Type B pancreatic cell (in vitro differentiated cells): ENCODE measurements around the gene MRPL40. TPM values are rescaled to one million over a fixed set of nuclear protein-coding genes. Genes with fewer than 3 reads are reported as not detected.

Experiments
- DNase-seq: peaks from one replicate; pipeline ENCODE4 v3.0.0; 2021; ENCODE audit warnings: mixed read lengths; ENCODE audit not compliant: unreplicated experiment; ENCODE audit errors: extremely low spot score
- H3K27ac Mint-ChIP-seq: 2 replicates; pipeline ENCODE4 v1.8.0; 2021; ENCODE audit warnings: mild to moderate bottlenecking, mixed read lengths
- H3K27me3 Mint-ChIP-seq: 2 replicates; pipeline ENCODE4 v1.8.0; 2021; ENCODE audit warnings: mixed read lengths
- H3K36me3 Mint-ChIP-seq: 2 replicates; pipeline ENCODE4 v1.8.0; 2021; ENCODE audit warnings: mixed read lengths
- H3K4me1 Mint-ChIP-seq: one replicate; pipeline ENCODE4 v1.8.0; 2021; ENCODE audit warnings: mixed read lengths; ENCODE audit not compliant: unreplicated experiment
- H3K4me3 Mint-ChIP-seq: 2 replicates; pipeline ENCODE4 v1.8.0; 2021; ENCODE audit warnings: mild to moderate bottlenecking, mixed read lengths
- H3K9me3 Mint-ChIP-seq: 2 replicates; pipeline ENCODE4 v1.8.0; 2021; ENCODE audit warnings: mixed read lengths
- CTCF ChIP-seq: fragments of 200-600 bp; sonication (generic); conservative IDR thresholded peaks from 2 replicates; pipeline ENCODE4 v1.5.0; 2021; ENCODE audit warnings: antibody characterized with exemption, mild to moderate bottlenecking
- total RNA-seq: library from RNA; stranded (reverse); gene quantifications from 2 replicates; pipeline ENCODE4 v1.2.1, GENCODE V29; 2021; ENCODE audit warnings: low replicate concordance

MRPL40 gene
- total RNA-seq, 1 donor from 2014 or later, result 24.7 TPM

- Mint-ChIP-seq H3K36me3 (peaks cover 16% of the 10 kb centered on the region), H3K27ac (no peak overlapping the region)
Observed at GRCh38 chr22:19406281-19406811, 26.0 kb upstream of the MRPL40 start.

GRCh38 chr22:19406846-19407245, 25.5 kb upstream of the MRPL40 start:
- Mint-ChIP-seq H3K36me3 (peaks cover 16% of the 10 kb centered on the region), H3K27me3 (no peaks in the 10 kb centered on the region), H3K9me3 (no peaks in the 10 kb centered on the region), H3K4me3 (no peak overlapping the region), H3K27ac (no peak overlapping the region), H3K4me1 (peaks cover 3% of the 10 kb centered on the region)
- DNase-seq, result no peak
- TF ChIP-seq CTCF, result no peak

More at GRCh38 chr22:19406281-19406811, 26.0 kb upstream of the MRPL40 start:
- no peak for DNase-seq
- Mint-ChIP-seq H3K9me3 (no peaks in the 10 kb centered on the region), H3K4me3 (no peak overlapping the region), H3K27me3 (no peaks in the 10 kb centered on the region), H3K4me1 (peaks cover 3% of the 10 kb centered on the region)
- TF ChIP-seq CTCF, result no peak

- DNase-seq, result no peak
- TF ChIP-seq CTCF, result no peak
- Mint-ChIP-seq H3K27ac (no peak overlapping the region), H3K27me3 (no peaks in the 10 kb centered on the region), H3K9me3 (no peaks in the 10 kb centered on the region), H3K4me3 (no peak overlapping the region), H3K4me1 (peaks cover 7% of the 10 kb centered on the region), H3K36me3 (peaks cover 16% of the 10 kb centered on the region)
Observed at GRCh38 chr22:19407649-19408606, 24.4 kb upstream of the MRPL40 start.

GRCh38 chr22:19410941-19411689, 21.2 kb upstream of the MRPL40 start:
- Mint-ChIP-seq H3K27me3 (no peaks in the 10 kb centered on the region), H3K27ac (no peak overlapping the region), H3K4me1 (peaks cover 16% of the 10 kb centered on the region), H3K4me3 (no peak overlapping the region), H3K9me3 (peaks cover 7% of the 10 kb centered on the region), H3K36me3 (peaks cover 13% of the 10 kb centered on the region)
- no peak for TF ChIP-seq CTCF
- no peak for DNase-seq

GRCh38 chr22:19411690-19412045, 20.7 kb upstream of the MRPL40 start:
- H3K9me3 Mint-ChIP-seq, result peaks cover 7% of the 10 kb centered on the region
- DNase-seq, result no peak
- H3K27me3 Mint-ChIP-seq, result no peaks in the 10 kb centered on the region
- peaks cover 16% of the 10 kb centered on the region for H3K4me1 Mint-ChIP-seq
- H3K36me3 Mint-ChIP-seq, result peaks cover 13% of the 10 kb centered on the region
- no peak overlapping the region for H3K27ac Mint-ChIP-seq
- no peak overlapping the region for H3K4me3 Mint-ChIP-seq
- no peak for TF ChIP-seq CTCF
